T-helper 2 cell (primary cell): ENCODE results near the gene TSPAN32.
"Not testable (repeated sequence)": the region's sequence is repeated elsewhere in the genome, so short reads cannot be mapped to it uniquely, and the experiment has no call there.

Experiments
- DNase-seq, 5 experiments: peaks; one replicate each; pipeline versions ENCODE4 v3.0.0 to v3.0.0-alpha.2; 2012 to 2022

Gene TSPAN32

DNA sequence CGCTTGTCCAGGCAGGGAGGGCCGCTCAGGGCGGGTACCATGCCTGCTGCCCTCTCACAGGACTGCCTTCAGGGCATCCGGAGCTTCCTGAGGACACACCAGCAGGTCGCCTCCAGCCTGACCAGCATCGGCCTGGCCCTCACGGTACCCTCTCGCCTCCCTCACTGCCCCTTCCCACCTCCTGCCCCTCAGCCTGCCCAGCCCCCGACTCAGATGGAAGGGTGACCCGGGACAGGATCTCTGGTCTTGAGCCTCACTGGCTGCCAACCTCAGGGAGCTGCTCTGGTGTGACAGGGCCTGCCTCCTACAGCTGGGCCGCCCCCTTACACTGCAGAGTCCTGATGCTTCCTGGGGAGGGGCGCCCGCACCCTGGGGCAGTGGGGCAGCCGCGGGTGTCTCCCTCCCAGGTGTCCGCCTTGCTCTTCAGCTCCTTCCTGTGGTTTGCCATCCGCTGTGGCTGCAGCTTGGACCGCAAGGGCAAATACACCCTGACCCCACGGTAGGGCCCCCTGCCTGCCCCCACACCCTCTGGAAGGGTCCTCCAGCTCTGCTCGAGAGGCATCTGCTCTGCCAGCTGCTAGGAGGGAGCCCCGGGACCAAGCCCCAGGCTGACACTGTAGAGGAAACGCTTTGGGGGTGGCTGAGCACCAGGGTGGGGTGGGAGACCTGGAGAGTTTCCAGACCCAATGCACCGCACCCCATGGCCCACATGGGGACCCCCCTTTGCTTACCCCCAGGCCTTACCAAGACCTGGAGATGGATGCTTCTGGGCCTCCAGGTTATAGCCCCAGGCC lies 14.6 kb downstream of the TSPAN32 start:
- no peak for DNase-seq

DNA sequence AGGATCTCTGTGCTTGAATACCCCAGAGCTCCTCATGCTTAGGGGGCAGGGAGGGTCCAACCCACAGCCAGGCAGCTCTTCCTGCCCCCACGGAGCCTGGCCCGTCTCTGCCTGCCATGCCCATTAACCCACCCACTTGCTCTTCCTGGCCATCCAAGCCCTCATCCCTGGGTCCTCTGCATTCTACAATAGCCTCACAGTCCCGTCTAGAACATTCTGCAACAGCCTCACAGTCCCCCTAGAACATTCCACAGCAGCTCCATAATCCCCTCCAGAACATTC lies 15.1 kb downstream of the TSPAN32 start:
- no peak for DNase-seq

DNA sequence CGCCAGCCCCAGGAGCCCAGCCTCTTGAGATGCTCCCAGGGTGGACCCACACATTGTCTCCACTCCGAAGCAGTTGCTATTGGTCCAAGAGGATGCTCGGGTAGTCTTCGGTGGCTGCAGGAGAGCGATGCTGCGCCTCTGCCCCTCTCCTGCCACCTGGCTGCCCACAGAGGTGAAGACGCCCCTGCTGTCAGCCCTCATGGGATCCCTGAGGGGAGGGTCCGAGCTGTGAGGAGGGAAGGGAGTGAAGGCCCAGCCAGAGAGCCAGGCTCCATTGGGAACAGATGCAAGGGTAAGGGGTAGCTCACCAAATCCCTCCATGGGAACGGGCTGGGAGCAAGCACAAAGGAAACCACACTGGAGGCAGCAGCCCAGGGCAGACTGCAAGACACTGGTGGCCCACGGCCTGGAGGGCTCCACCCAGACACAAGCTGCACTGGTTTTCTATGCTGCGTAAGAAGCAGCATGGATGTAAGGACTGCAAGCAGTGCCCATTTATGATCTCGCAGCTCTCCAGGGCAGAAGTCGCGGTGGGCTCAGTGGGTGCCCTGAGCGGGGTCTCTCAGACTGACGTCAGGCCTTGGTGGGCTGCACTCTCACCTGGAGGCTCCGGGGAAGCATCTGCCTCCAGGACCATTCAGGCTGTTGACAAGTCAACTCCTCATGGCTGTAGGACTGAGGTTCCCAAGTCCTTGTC lies 15.7 kb downstream of the TSPAN32 start:
- DNase-seq: no peak

DNA sequence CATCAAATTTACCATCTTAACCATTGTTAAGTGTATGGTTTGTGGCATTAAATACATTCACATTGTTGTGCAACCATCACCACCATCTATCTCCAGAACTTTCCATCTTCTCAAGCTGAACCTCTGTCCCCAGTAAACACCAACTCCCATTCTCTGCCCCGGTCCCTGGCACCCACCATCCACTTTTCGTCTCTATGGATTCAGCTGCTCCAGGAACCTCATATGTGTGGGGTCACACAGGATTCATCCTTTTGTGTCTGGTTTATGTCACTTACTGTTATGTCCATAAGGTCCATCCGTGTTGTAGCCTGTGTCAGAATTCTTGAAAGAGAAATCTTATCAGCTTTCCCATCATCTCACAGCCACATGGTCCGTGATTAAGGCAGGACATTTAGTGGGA lies 16.3 kb downstream of the TSPAN32 start:
- DNase-seq: no peak

DNA sequence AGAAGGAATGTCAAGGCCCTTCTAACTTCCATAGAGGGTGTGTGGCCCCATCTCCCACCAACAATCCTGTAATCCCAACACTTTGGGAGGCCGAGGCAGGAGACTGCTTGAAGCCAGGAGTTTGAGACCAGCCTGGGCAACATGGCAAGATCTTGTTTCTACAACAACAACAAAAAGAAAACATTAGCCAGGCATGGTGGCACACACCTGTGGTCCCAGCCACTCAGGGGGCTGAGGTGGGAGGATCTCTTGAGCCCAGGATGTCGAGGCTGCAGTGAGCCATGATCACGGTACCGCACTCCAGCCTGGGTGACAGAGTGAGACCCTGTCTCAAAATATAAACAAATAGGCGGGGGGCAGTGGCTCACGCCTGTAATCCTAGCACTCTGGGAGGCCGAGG lies 16.9 kb downstream of the TSPAN32 start:
- no peak for DNase-seq

DNA sequence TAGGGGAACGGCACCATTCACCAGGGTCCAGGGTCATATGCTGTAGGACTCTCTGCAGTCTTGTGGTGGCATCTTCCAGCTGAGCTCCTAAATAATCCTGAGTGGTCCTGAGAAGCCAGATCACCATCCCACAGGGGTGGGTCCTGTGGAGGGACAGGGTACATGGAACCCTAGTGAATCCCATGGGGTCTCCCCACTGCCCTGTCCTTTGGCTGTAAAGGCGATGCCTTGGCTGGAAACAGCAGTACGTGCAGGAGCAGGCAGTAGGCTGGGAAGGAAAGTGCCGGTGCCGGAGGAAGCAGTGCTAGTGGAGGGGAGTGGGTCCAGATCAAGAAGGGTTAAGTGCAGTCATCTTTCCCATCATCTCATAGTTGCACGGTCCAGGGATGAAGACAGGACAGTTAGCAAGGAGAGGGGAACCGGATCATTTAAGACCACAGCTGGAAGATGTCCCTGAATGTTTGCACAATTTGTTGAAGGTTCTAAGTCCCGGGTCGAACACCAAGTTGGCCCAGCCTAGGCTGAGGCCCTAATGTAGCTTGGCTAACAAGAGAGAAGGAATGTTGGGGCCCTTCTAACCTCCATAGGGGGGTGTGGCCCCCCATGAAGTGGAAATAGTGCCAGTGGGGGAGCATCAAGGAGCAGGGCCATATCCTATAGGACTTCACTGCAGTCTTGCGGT lies 18.1 kb downstream of the TSPAN32 start:
- no peak for DNase-seq

DNA sequence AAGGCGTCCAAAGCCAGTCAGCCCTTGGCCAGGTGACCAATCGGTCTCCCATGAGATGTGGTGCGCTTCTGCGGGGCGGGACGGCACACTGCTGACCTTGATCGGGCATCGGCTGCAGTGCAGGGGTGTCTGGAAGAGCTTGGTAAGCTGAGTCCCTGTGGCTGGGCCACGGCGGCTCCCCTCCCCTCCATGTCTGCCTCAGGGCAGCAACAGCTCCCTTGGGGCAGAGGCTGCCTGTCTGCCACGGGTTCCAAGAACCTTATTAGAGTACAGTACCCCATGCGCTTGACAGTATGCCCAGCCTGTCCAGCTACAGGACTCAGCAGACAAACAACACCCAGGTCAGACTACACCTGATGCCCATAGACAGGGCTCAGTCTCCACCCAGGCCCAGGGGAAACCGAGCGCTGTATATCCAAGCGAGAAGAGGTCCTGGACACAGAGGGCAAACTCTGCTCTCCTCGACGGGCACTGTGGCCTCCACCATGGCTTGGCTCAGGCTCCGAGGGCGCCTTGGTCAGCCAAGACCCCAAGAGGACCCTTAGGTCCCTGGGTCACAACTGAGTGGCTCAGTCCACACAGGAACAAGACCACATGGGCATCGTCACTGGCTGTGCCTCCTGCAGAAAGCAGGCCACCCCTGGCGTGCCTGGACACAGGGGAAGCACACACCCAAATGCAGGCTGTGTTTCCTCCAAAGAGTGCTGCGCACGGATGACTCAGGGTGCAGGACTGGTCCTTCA lies 18.9 kb downstream of the TSPAN32 start:
- DNase-seq: no peak

DNA sequence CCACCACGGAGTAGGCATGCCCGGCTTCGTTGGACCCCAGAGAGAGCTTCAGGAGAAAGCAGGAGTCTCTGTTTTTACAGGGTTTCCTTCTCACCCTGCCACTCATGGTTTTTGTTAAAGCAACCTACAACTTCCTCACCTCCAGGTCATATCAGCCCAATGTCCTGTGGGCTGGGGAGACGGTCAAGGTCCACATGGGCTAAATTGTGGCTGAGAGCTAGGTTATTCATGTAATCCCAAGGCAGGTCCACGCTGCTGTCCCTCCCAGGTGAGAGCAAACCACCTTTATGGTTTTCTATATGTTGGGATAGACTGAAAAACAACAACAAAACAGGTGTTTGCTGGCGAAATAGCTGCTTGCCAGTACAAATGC lies 19.5 kb downstream of the TSPAN32 start:
- no peak for DNase-seq

DNA sequence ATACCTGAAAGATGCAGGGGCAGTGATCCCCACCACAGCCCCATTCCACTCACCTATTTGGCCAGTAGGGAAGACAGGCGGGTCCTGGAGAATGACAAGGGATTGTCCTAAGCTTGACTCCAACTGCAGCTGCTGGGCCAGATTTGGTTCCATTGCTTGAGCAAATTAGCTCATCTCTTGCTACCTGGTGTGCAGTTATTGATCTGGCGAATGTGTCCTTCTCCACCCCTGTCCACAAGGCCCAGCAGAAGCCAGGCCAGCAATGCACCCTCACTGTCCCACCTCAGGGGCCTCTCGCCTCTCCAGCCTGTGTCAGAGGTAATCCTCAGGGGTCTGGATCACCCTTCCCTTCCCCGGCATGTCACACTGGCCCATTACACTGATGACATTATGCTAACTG lies 23.3 kb downstream of the TSPAN32 start:
- DNase-seq: no peak

DNA sequence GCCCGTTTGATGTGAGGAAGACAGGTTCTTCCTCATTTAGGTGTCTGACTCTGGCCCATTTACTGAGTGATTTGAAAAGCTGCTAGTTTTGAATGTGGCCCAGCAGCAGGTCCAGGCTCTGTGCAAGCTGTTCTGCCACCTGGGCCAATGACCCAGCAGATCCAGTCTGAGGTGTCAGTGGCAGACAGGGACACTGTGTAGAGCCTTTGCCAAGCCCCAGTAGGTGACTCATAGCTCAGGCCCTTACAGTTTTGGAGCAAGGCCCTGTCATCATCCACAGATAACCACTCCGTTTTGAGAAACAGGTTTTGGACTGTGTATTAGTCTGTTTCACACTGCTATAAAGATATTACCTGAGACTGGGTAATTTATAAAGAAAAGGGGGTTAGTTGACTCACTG lies 23.9 kb downstream of the TSPAN32 start:
- no peak for DNase-seq

DNA sequence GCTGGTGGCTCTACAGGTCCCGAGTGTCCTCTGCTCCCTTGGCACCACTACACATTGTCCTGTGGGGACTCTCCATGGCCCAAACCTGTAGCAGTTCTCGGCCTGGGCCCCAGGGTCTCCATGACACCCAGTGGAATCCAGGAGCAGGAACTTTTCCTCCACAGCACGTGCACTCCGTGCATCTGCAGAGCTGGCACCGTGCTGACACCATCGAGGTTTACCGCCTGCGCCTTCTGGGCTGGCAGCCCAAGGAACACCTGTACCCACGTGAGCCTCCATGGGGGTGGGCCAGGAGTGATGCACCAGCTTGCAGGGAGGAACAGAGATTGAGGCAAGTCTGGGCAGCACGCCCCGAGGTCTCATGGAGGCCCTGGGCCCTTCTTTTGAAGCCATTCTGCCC lies 25.2 kb downstream of the TSPAN32 start:
- DNase-seq: no peak

DNA sequence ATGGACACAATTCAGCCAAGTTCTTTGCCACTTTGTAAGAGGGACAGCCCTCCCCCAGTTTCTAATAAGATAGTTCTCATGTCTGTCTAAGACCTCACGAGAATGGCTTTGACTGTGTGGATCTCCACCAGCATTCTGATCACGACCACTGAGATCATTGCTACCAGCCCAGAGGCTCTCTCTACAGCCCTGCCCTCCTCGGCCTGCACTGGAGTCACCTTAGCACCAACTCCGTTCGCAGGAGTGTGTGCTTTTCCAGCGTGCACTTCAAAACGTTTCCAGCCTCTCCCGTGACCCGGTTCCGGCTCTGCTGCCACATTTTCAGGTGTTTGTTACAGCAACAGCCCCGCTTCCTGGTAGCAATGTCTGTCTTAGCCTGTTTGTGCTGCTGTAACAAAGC lies 26.2 kb downstream of the TSPAN32 start:
- DNase-seq: no peak

DNA sequence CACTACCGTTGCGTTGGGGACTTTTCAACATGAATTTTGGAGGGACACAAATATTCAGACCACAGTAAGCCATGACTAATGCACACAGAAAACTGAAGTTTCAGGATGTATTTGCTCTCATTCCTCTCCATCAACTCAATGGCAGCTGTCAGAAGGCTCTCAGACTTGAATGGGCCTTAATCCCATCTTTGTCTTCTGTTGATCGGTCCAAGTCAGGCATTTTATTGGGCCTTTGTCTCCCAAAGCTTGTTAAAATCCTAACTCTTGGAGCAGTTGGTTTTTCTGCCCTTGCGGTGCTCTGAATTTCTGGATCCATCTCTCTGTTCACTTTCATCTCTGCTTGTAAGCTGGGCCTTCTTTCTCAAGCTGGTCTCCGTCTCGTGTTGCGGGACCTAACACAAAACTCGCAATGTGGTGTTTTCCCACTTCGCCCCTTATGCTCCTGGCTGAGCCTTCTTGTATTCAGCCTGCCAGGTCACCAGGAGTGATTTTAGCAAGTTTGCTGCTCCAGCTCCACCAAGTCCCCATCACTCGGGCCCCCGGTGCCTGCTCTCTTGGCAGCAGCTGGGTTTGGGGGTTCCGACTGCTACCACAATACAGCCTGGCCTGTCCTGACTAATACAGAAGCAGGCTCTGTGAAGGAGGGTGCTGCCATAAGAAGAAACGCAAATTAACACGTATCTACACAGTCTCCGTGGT lies 27.0 kb downstream of the TSPAN32 start:
- DNase-seq: no peak

DNA sequence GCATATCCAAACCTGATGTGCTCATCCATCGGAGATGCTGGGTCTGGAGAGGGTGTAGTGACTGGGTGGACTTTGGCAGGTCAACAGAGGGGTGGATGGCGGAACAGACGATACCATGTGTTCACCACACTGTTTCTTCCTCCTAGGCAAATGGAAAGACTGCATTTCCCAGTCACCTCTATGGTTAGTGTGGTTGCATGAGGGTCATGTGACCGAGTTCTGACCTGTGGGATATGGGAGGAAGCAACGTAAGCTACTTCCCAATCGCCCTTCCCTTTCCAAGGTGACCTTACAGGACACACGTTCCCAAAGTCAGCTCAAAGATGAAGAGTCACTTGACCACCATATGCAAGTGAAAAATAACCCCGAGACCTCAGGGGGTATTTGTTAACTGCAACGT lies 27.7 kb downstream of the TSPAN32 start:
- DNase-seq: no peak

DNA sequence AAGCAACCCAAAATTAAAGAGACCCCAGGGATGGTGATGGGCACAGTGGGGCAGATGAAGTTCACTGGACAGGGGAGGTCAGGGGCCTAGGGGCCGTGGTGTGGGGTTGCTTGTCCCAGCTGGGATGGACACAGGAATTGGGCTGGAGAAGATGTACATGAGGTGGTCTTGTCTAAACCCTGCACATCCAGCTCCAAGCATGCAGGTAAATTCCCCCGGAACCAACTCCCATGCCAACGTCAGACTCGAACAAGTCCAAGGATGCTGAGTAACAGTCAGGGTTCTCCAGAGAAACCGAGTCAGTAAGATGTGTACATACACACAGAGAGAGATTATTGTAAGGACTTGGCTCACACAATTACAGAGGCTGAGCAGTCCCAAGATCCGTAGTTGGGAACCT lies 28.9 kb downstream of the TSPAN32 start:
- no peak for DNase-seq

DNA sequence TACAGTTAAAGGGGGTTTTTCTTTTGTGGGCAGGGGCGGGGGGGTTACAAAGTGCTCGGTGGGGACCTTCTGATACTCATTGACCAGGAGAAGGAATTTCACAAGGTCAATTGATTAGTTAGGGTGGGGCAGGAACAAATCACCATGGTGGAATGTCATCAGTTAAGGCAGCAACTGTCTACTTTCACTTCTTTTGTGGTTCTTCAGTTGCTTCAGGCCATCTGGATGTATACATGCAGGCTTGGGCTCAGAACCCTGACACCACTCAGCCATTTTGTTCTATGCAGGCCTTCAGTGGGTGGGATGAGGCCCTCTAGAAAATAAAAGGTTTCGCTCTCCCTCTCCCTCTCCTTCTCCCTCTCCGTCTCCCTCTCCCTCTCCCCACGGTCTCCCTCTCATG lies 29.6 kb downstream of the TSPAN32 start:
- DNase-seq: no peak

DNA sequence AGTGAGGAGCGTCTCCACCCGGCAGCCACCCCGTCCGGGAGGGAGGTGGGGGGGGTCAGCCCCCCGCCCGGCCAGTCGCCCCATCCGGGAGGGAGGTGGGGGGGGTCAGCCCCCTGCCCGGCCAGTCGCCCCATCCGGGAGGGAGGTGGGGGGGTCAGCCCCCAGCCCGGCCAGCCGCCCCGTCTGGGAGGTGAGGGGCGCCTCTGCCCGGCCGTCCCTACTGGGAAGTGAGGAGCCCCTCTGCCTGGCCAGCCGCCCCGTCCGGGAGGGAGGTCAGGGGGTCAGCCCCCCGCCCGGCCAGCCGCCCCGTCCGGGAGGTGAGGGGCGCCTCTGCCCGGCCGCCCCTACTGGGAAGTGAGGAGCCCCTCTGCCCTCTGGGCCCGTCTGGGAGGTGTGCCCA lies 30.8 kb downstream of the TSPAN32 start:
- not testable (repeated sequence) for DNase-seq

DNA sequence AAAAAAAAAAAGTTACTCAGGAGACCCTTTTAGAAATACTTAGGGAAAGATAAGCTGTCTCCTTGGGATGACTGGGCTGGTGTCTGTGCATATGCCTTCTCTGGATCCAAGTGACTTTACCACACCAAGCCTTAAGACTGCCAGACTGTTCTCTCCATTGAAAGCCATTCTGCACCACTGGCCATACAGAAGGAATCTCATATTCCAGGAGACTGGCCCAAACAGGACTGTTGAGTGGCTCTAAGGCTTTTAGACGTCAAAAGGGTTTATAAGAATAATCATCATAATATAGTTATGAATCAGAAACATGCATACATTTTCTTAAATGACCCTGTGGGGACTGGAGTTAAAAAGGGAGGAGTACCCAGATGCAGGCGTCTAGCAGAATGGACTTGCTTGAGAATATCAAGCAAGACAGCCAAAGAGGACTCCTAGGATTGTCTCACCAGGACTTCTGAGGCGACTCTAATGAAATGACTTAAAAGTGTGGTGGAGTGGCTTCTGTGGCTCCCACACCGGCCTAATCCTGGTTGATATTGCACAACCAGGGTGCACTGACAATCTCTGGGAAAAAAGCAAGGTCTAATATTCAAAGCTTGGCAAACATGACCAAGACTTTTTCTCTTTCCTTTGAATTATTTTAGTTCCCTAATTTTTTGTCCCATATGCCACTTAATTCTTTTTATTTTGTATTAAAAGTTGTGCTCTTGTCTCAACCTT lies 31.8 kb downstream of the TSPAN32 start:
- DNase-seq: not testable (repeated sequence)

DNA sequence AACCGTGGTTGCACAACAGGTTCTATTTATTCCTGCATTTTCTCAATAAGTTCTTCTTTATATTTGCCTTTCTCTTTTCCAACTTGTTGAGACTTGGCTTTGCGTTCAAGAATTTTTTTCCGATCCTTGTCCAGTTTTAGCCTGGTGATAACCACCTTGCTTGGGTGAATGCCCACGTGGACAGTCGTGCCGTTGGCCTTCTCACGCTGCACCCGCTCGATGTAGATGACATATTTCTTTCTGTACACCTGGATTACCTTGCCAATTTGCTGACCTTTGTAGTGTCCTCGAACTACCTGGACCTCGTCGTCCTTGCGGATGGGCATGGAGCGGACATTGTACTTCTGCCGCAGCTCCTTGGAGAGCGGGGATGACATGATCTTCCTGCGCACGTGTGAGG lies 33.5 kb downstream of the TSPAN32 start:
- not testable (repeated sequence) for DNase-seq

DNA sequence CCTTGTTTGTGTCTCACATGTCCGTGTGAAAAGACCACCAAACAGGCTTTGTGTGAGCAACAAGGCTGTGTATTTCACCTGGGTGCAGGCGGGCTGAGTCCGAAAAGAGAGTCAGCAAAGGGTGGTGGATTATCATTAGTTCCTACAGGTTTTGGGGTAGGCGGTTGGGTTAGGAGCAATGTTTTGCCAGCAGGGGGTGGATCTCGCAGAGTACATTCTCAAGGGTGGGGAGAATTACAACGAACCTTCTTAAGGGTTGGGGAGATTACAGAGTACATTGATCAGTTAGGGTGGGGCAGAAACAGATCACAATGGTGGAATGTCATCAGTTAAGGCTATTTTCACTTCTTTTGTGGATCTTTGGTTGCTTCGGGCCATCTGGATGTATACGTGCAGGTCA lies 36.9 kb downstream of the TSPAN32 start:
- not testable (repeated sequence) for DNase-seq

DNA sequence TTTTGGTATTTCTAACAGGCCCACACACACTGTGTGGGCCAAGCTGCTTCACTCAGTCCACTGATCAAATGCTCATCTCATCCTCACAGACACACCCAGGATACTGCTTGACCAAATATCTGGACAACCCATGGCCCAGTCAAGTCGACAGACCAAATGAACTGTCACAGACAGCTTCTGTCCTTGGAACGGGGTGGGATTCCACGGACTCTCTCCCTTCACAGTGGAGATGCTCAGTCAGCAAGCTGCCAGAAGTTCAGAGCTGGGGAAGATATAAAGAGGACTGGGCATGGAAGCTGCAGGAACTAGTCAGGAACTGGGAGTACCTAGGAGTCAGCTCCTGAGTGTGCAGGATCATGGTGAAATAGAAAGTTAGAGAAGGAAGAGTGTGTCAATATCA lies 40.7 kb downstream of the TSPAN32 start:
- DNase-seq: no peak

DNA sequence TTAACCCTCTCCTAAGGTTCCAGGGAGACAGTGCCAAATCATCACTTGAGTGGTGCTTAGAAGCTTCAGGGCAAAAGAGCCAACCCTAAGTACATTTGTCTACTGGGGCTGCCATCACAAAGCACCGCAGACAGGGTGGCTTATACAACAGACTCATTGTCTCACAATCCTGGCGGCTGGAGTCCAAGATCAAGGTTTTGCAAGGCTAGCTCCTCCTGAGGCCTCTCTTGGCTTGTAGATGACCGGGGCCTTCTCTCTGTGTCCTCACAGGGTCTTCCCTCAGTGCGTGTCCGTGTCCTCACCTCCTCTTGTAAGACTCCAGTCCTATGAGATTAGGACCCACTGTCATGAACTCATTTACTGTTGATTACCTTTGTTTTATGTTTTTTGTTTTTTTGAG lies 41.2 kb downstream of the TSPAN32 start:
- DNase-seq: no peak
